Measurements from ENCODE around the gene IFIH1. TPM values are rescaled to one million over a fixed set of nuclear protein-coding genes. Genes with fewer than 3 reads are reported as not detected.

Gene IFIH1
- total RNA-seq, 1 donor from 2014 or later = 38.1 TPM

GRCh38 chr2:162308747-162309503 is 9.6 kb downstream of the IFIH1 start:
- intact Hi-C loops (cut with DNase I) = no loop called here

GRCh38 chr2:162305901-162306300 is 12.6 kb downstream of the IFIH1 start:
- DNase-seq (no peak), ATAC-seq (no peak)
- intact Hi-C loops (cut with DNase I) = no loop called here
- Histone ChIP-seq H3K9me3 (no peaks in the 10 kb centered on the region), H3K4me3 (no peak overlapping the region), H3K4me1 (no peaks in the 10 kb centered on the region), H3K27me3 (no peaks in the 10 kb centered on the region), H3K36me3 (peaks cover 36% of the 10 kb centered on the region), H3K27ac (no peak overlapping the region)
- TF ChIP-seq CTCF (IDR thresholded peaks at IDR 0.05) = no peak

More at GRCh38 chr2:162308747-162309503, 9.6 kb downstream of the IFIH1 start:
- no peak for DNase-seq
- ATAC-seq = no peak
- H3K27ac ChIP-seq = no peak overlapping the region
- no peak for TF ChIP-seq CTCF (IDR thresholded peaks at IDR 0.05)
- peaks cover 36% of the 10 kb centered on the region for H3K36me3 ChIP-seq
- H3K4me3 ChIP-seq = no peak overlapping the region
- H3K27me3 ChIP-seq = no peaks in the 10 kb centered on the region
- no peaks in the 10 kb centered on the region for H3K9me3 ChIP-seq
- H3K4me1 ChIP-seq = no peaks in the 10 kb centered on the region

- intact Hi-C loops (cut with DNase I) = no loop called here
- no peak for TF ChIP-seq CTCF (IDR thresholded peaks at IDR 0.05)
- Histone ChIP-seq H3K9me3 (no peaks in the 10 kb centered on the region), H3K4me3 (no peak overlapping the region), H3K4me1 (no peaks in the 10 kb centered on the region), H3K36me3 (peaks cover 21% of the 10 kb centered on the region), H3K27me3 (no peaks in the 10 kb centered on the region), H3K27ac (no peak overlapping the region)
- no peak for DNase-seq
- no peak for ATAC-seq
Observed at GRCh38 chr2:162301877-162302276, 16.6 kb downstream of the IFIH1 start.

GRCh38 chr2:162301151-162301804 is 17.2 kb downstream of the IFIH1 start:
- intact Hi-C loops (cut with DNase I) = no loop called here
- Histone ChIP-seq H3K27me3 (no peaks in the 10 kb centered on the region), H3K9me3 (no peaks in the 10 kb centered on the region), H3K27ac (no peak overlapping the region), H3K4me3 (no peak overlapping the region), H3K4me1 (no peaks in the 10 kb centered on the region), H3K36me3 (peaks cover 16% of the 10 kb centered on the region)
- ATAC-seq (peak; percentile 88), DNase-seq (no peak)
- TF ChIP-seq CTCF (IDR thresholded peaks at IDR 0.05) = peak; percentile 94

- TF ChIP-seq CTCF (IDR thresholded peaks at IDR 0.05) = no peak
- no peaks in the 10 kb centered on the region for H3K9me3 ChIP-seq
- no peaks in the 10 kb centered on the region for H3K4me1 ChIP-seq
- no peaks in the 10 kb centered on the region for H3K27me3 ChIP-seq
- H3K4me3 ChIP-seq = no peak overlapping the region
- DNase-seq (no peak), ATAC-seq (no peak)
- peaks cover 6% of the 10 kb centered on the region for H3K36me3 ChIP-seq
- intact Hi-C loops (cut with DNase I) = no loop called here
- no peak overlapping the region for H3K27ac ChIP-seq
Observed at GRCh38 chr2:162300266-162300665, 18.2 kb downstream of the IFIH1 start.
